Measurements from ENCODE around the gene SSTR3.

DNA sequence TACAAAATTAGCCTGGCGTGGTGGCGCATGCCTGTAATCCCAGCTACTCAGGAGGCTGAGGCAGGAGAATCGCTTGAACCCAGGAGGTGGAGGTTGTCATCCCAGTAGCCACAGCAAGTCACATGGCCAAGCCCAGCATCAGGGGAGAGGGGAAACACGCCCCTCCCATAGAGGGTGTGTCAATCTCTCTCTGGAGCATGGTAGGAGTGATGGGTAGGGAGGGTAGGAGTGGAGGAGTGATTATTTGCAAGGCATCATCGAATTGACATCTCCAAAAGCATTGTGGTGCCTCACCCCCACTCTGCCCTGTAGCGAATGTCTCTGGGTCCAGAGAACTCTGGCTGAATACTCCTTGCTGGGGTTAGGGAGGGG, 6.1 kb upstream of the SSTR3 start:
- TF ChIP-seq POLR2A (IDR thresholded peaks at IDR 0.05), result no peak
- TF ChIP-seq, protein P1, sequence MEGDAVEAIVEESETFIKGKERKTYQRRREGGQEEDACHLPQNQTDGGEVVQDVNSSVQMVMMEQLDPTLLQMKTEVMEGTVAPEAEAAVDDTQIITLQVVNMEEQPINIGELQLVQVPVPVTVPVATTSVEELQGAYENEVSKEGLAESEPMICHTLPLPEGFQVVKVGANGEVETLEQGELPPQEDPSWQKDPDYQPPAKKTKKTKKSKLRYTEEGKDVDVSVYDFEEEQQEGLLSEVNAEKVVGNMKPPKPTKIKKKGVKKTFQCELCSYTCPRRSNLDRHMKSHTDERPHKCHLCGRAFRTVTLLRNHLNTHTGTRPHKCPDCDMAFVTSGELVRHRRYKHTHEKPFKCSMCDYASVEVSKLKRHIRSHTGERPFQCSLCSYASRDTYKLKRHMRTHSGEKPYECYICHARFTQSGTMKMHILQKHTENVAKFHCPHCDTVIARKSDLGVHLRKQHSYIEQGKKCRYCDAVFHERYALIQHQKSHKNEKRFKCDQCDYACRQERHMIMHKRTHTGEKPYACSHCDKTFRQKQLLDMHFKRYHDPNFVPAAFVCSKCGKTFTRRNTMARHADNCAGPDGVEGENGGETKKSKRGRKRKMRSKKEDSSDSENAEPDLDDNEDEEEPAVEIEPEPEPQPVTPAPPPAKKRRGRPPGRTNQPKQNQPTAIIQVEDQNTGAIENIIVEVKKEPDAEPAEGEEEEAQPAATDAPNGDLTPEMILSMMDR (IDR thresholded peaks at IDR 0.05), result no peak
- TF ChIP-seq POLR2AphosphoS5 (IDR thresholded peaks at IDR 0.05; ENCODE audit: insufficient read depth in 1 of 2, low read depth in 1 of 2), result no peak
